GM18499 (cell line): ENCODE measurements around the gene EXOC3.

Experiments used
- ATAC-seq: cut with Tn5 transposase; IDR thresholded peaks from one replicate; pipeline ENCODE4 v1.9.1; 2021; ENCODE audit warnings: moderate number of reproducible peaks; ENCODE audit not compliant: insufficient read depth, unreplicated experiment

Gene EXOC3

GRCh38 chr5:436641-436975, 6.4 kb upstream of the EXOC3 start:
- ATAC-seq: no peak

GRCh38 chr5:437281-437771, 5.7 kb upstream of the EXOC3 start:
- no peak for ATAC-seq

- ATAC-seq: no peak
Observed at GRCh38 chr5:438481-438981, 4.4 kb upstream of the EXOC3 start.

- no peak for ATAC-seq
Observed at GRCh38 chr5:439181-439580, 3.8 kb upstream of the EXOC3 start.

GRCh38 chr5:439636-440035, 3.3 kb upstream of the EXOC3 start:
- ATAC-seq: no peak

GRCh38 chr5:440401-441201, 2.4 kb upstream of the EXOC3 start:
- ATAC-seq: no peak

GRCh38 chr5:441996-442334, 1.0 kb upstream of the EXOC3 start:
- ATAC-seq: no peak

DNA sequence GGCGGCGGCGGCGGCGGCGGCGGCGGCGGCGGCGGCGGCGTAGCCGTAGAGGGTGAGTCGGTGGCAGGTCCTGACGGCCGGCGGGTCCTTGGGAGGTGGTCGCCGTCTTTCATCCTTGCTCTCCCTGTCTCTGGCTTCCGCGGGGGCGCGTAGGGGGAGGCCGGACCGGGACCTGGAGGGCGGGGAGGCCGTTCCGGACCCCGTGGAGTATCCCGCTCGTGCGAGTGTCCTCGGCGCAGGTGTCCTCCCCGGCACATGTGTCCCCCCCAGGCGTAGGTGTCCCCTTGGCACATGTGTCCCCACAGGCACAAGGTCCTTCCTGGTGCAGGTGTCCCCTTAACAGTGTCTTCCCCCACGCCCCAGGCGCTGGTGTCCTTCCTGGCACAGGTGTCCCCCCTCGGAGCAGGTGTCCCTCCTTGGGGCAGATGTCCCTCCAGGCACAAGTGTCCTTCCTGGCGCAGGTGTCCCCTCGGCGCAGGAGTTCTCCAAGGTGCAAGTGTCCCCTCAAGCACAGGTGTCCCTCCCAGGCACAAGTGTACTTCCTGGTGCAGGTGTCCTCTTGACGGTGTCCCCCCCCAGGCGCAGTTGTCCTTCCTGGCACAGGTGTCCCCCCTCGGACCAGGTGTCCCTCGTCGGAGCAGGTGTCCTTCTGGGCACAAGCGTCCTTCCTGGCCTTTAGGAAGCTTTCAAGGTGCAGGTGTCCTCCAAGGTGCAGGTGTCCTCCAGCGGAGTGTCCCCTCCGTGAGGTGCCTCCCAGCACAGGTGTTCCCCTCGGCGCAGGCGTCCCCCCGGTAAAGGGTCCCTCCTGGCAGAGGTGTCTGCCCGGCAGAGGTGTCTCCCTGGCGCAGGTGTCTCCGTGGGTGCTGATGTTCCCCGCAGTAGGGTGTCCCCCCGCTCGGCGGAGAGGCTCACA, 519 bp downstream of the EXOC3 start:
- no peak for ATAC-seq

GRCh38 chr5:444226-444625, 1.2 kb downstream of the EXOC3 start:
- ATAC-seq: no peak

DNA sequence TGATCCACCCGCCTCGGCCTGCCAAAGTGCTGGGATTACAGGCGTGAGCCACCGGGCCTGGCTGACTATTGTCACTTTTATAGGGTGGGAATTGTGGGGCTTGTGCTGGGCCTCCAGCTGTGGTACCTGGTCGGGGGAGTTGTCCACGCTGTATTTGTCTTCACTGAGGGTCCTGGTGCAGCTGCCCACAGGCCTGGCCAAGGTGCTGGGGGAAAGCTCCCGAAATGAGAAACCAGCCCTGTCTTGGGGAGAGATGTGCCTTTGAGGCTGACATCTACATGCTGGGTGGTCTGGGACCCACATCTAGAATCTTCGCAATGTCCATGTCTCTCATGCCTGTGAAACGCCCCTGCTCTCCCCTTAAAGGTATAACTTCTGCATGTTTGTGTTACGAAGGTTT, 2.6 kb downstream of the EXOC3 start:
- no peak for ATAC-seq

DNA sequence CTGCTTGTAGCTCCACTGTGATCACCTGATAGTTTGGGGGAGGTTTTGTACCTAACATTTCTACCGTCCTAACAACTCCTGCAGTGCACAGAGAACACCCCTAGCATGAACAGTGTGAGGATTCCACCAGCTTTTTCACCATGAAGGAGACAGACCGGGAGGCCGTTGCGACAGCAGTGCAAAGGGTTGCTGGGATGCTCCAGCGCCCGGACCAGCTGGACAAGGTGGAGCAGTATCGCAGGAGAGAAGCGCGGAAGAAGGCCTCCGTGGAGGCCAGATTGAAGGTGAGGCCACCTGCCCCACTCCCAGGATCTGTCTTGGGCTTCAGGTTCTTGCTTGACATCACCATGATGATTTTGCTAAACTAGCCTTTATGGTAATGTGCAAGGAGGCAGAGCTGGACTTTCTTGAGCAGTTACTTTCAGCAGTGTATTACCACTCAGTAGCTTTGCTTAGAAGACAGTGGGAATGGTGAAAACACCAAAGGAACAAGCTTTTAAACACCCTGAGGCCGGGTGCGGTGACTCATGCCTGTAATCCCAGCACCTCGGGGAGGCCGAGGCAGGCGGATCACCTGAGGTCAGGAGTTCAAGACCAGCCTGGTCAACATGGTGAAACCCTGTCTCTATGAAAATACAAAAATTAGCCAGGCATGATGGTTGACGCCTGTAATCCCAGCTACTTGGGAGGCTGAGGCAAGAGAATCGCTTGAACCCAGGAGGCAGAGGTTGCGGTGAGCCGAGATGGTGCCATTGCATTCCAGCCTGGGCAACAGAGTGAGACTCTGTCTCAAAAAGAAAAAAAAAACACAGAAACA, 3.3 kb downstream of the EXOC3 start:
- no peak for ATAC-seq

GRCh38 chr5:446883-447263, 3.9 kb downstream of the EXOC3 start:
- no peak for ATAC-seq

- no peak for ATAC-seq
Observed at GRCh38 chr5:447501-447900, 4.5 kb downstream of the EXOC3 start.

DNA sequence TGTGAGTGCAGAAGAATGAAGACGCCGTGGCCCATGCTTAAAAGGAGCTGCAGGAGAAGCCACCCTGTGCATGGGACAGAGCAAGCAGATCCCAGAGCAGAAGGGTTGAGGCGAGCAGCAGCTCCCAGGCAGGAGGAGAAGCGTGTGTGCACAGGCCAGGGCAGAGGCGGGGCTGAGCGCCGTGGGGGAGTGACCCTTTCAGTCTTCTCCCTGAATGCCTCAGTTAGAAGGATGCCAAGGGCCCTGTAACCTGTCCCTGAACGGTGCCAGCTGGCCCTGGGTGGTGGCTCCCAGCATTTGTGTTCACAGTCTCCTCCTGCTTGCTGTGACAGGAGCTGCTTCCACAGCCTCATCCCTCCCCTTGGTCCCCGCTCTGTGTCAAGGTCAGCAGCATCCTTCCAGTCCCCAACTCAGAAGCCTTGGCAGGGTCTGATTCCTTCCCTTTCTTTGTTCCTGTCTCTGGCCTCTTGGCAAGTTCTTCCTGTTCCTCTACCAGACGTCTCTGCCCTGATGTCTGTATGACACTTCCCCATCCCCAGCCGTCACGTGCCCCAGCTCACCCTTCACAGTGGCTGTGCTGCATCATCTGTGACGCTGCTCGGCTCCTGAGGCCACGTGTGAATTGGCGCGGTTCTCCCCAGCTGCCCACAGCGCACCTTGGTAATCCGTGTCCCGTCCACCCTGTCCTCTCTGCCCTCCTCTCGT, 5.2 kb downstream of the EXOC3 start:
- ATAC-seq: no peak

GRCh38 chr5:448766-449090, 5.8 kb downstream of the EXOC3 start:
- no peak for ATAC-seq

DNA sequence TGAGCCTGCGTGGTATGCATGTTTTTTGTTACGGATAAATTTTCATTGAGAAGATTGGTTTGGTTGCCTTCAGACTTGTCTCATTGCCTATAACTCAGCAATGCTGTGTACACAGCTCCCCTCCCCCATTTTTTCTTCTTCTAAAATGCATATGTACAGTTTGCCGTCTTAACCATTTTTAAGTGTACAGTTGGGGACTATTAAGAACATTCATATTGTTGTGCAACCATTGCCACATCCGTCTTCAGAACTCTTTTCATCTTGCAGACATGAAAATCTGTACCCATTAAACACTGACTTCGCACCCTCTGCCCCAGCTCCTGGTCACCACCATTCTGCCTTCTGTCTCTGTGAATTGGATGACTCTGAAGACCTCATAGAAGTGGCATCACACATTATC, 6.2 kb downstream of the EXOC3 start:
- no peak for ATAC-seq

GRCh38 chr5:451587-452458, 8.8 kb downstream of the EXOC3 start:
- ATAC-seq: no peak

GRCh38 chr5:452978-453710, 10.2 kb downstream of the EXOC3 start:
- no peak for ATAC-seq
